HG02852 (cell line): ENCODE results near the gene MRPL42.
A peak's percentile ranks its signal among the peaks of the same experiment; 100 is the strongest.
"Not testable (repeated sequence)": the region's sequence is repeated elsewhere in the genome, so short reads cannot be mapped to it uniquely, and the experiment has no call there.

Experiments
- ATAC-seq: cut with Tn5 transposase; IDR thresholded peaks from one replicate; pipeline ENCODE4 v1.9.1; 2021; ENCODE audit warnings: mild to moderate bottlenecking, moderate library complexity; ENCODE audit not compliant: unreplicated experiment

Gene MRPL42

DNA sequence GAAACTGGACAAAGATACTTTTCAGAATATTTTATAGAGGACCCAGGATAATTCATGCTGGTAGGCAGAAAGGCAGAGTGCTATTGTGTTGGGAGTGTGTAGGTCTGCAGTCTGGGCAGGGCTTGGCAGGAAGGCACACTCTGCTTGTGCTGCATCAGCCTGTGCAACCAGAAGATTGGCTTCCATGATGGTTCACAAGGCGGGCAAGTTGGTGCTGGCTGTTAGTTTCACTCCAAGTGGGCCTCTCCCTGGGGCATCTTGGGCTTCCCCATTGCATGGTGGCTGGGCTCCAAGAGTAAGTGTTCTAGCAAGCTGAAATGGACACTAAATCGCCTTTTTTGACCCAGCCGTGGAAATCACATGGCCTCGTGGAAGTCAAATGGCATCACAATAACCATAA, 23.7 kb upstream of the MRPL42 start:
- no peak for ATAC-seq

- no peak for ATAC-seq
These were observed 19.6 kb upstream of the MRPL42 start for GRCh38 chr12:93447555-93448290.

DNA sequence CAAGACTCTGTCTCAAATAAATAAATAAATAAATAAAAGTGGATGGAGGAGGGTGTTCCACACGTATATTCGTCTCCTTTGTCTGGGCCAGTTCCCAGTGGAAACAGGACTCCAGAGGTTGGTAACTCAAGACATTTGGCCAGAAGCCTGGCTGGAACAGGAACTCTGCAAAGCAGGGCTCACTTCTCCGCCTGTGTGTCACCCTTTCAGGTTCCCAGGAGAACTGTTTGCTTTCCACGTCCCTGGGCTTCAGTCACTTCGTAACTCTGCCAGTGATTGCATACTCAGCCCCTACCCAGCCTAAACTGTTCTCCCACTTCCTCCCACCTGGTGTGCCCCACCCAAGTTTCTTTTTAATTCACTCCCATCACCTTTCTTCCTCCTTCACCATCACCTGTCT, 18.5 kb upstream of the MRPL42 start:
- ATAC-seq = no peak

DNA sequence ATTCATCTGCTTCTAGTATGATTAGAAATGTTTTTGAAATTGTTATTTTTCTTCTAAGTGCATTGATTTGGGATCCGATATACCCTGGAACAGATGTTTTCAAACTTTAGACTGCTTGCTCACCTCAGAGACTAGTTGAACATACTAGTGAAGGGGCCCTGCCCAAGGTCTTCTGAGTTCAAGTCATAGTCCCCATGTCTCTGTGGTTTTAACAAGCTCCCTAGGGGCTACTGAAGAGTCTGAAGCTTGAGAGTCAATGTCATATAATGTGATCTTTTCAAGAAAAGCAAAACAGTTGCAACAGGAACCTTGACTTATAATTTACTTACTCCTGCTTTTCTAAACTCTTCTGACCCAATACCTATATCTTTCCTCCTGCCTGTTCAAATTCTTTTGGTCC, 18.0 kb upstream of the MRPL42 start:
- ATAC-seq = peak; percentile 66

GRCh38 chr12:93451423-93452158, 15.7 kb upstream of the MRPL42 start:
- ATAC-seq = no peak

GRCh38 chr12:93453633-93454032, 13.7 kb upstream of the MRPL42 start:
- ATAC-seq = no peak

DNA sequence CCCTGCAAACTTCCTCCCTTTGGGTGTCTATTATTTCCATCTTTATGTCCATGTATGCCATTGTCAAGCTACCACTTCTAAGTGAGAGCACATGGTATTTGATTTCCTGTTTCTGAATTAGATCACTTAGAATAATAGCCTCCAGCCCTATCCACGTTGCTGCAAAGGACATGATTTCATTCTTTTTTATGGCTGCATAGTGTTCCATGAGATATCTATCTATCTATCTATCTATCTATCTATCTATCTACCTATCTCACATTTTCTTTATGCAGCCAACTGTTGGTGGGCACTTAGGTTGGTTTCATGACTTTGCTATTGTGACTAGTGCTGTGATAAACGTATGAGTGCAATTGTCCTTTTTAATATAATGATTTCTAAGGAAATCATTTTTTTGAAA, 11.2 kb upstream of the MRPL42 start:
- ATAC-seq = no peak

DNA sequence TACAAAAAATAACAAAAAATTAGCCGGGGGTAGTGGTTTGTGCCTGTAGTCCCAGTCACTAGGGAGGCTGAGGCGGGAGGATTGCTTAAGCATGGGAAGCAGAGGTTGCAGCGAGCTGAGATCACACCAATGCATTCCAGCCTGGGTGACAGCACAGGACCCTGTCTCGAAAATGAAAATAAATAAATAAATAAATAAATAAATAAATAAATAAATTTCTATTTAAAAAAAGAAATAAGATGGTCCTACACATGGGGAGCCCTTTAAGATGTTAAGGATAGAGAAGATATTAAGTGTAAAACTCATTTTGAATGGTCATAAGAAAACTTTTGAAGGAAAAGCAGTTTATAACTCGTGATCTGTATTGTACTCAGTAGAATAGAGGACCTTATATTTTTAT, 8.2 kb upstream of the MRPL42 start:
- no peak for ATAC-seq

GRCh38 chr12:93460003-93460402, 7.3 kb upstream of the MRPL42 start:
- no peak for ATAC-seq

DNA sequence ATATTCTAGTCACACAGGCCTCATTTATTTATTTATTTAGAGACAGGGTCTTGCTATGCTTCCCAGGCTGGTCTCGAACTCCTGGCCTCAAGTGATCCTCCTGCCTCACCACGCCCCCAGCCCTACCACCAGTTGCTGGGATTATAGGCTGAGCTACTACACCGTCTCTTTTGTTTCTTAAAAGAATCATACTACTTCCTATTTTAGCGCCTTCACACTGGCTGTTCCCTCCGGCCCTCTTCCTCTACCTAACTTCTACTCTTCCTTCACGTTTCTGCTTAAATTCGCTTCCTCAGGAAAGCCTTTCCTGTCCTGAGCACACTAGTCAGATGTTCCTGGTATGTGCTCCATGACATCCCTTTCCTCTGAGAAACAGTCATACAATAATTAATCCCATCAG, 6.4 kb upstream of the MRPL42 start:
- no peak for ATAC-seq

DNA sequence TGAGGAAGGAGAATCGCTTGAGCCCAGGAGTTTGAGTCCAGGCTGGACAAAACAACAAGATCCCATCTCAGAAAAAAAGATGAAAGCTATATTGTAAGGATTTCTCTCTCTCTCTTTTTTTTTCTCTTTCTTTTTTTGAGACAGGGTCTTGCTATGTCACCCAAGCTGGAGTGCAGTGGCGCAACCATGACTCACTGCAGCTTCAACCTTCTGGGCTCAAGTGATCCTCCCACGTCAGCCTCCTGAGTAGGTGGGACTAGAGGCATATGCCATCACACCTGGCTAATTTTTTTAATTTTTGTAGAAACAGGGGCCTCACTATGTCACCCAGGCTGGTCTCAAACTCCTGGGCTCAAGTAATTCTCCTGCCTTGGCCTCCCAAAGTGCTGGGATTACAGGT, 5.8 kb upstream of the MRPL42 start:
- no peak for ATAC-seq

DNA sequence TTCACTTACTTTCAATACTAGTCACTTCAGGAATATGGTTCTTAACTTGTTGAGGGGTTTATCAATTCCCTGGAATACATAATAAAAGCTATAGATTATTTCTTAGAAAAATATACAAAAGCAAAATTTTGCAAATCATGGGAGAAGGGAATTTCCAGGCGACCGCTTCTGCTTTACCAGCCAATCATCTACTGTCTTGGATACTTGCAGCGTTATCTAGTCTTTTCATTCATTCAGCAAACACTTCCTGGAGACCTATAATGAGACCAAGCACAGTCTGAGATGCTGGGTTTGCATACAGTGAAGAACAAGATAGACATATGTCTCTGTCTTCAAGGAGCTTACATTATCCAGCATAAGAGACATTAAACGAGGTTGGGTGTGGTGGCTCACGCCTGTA, 1.5 kb upstream of the MRPL42 start:
- no peak for ATAC-seq

DNA sequence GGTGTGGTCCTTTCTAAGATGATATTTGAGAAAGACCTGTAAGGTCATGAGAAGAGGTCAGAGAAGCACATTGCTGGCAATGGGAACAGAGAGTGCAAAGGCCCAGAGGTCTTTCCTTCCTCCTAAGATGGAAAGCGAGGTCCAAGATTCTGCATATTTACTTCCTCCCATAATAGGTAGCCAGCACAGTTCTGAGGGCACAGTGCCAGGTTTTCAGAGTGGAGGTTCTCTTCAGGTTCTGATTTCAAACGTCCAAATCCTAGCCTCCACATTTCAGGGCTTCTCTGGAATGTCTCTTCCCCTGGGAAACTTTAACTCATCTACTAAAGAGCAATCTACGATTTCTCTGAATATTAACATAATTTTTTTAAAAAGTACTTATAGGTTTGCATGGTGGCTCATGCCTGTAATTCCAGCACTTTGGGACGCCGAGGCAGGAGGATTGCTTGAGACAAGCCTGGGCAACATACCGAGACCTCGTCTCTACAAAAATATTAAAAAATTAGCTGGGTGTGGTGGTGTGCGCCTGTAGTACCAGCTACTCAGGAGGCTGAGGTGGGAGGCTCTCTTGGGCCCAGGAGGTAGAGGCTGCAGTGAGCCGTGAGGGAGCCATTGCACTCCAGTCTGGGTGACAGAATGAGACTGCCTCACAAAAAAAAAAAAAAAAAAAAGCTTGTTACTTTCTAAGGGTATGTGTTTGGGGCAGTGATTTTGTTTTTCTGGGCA, 526 bp upstream of the MRPL42 start:
- no peak for ATAC-seq

- ATAC-seq = peak; percentile 19
These were observed 676 bp downstream of the MRPL42 start for GRCh38 chr12:93468008-93468371.

GRCh38 chr12:93469386-93469785, 2.1 kb downstream of the MRPL42 start:
- no peak for ATAC-seq

DNA sequence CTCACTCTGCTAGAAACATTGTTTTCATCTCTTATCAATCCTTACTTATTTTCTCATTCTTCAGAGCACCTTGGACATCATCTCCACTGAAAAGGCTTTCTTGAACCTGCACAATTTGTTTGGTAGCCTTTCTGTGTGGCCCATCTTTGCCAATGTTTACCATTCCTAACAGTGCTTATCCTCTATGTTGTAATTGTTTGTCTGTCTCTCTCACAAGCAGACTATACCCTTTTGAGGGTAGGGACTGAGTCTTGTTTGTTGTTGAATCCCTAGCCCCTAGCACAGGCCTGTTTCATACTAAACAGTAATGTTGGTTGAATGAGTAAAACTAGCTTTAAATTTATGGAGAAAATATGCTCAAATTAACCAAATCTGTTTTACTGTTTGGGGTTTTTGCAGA, 9.2 kb downstream of the MRPL42 start:
- no peak for ATAC-seq

DNA sequence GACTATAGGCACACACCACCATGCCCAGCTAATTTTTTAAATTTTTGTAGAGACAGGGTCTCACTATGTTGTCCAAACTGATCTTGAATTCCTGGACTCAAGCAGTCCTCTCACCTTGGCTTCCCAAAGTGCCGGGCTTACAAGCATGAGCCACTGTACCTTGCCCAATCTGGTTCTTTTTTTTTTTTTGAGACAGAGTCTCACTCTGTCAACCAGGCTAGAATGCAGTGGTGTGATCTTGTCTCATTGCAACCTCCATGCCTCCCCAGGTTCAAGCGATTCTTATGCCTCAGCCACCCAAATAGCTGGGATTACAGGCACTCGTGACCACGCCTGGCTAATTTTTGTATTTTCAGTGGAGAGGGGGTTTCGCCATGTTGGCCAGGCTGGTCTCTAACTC, 15.4 kb downstream of the MRPL42 start:
- no peak for ATAC-seq

GRCh38 chr12:93483151-93483807, 16.0 kb downstream of the MRPL42 start:
- no peak for ATAC-seq

DNA sequence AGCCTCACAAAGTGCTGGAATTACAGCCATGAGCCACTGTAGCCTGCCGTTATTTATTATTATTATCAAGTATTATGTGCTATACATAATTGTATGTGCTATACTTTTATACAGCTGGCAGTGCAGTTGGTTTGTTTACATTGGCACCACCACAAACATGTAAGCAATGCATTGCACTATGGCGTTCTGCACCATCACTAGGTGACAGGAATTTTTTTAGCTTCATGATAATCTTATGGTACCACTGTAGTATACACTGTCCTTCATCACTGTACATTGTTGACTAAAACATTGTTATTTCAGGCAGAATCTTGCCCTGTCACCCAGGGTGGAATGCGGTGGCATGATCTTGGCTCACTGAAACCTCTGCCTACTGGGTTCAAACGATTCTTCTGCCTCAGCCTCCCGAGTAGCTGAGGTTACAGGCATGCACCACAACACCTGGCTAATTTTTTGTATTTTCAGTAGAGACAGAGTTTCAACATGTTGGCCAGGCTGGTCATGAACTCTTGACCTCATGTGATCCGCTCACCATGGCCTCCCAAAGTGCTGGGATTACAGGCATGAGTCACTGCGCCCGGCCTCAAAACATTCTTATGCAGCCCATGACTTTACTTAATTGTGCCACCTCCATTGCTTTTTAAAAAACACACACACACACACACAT, 17.1 kb downstream of the MRPL42 start:
- no peak for ATAC-seq

DNA sequence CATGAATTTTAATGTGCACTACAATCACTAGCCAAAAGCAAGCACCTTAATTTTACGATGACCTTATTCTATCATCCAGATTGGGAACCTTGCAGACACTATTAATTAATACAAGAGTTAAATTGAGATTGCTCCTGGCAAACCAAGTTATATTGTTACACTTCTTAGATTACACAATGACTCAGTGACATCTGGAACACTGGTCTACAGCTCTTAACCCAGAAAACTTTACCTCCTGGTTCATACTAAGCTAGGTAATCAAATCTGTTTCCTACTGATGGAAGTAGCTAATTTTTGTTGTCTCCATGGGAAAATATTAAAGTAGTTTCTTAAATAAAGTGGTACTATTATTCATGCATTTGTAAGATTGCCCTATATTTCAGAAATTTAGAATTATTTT, 25.5 kb downstream of the MRPL42 start:
- ATAC-seq = not testable (repeated sequence)

- ATAC-seq = no peak
These were observed 26.8 kb downstream of the MRPL42 start for GRCh38 chr12:93494096-93494495.
